ENCODE measurements around the gene RBM33. TPM values are rescaled to one million over a fixed set of nuclear protein-coding genes. Genes with fewer than 3 reads are reported as not detected.

RBM33 gene
- total and polyA plus RNA-seq, 2 of the 13 experiments (the other 11 are each of a cell fraction or from before 2014, with no cell fraction given), result 12.4 to 28.9 TPM

DNA sequence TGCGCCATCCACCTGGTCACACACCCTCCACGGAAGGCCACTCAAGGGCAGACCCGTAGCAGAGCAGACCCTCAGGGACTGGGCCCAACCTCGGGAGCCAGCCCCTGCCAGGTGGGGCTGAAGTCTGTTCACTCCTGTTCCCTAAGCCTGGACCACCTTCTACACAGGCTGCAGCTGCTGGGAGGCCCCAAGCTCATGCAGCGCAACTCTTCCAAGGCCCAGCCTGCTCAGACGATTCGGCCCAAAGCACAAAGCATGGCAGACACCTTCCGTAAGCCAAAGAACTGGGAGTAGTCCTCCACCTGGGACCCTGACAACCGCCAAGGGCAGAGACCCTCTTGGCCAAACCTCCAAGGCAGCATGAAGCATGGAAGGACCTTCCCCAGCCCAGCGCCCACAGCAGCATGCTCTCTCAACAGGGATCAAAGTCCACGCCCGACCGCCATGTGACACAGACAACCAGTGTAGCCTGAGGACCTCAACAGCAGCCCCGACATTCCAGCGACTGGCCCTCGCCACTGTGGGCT is 156.3 kb downstream of the RBM33 start (continued):
- no peak for TF ChIP-seq POGK (CRISPR knock-in tag; conservative IDR thresholded peaks at IDR 0.05)
- TF ChIP-seq ARID5B (CRISPR knock-in tag; IDR thresholded peaks at IDR 0.05), result peak; percentile 73
- TF ChIP-seq POLR2G (IDR thresholded peaks at IDR 0.05; ENCODE audit: low read depth, low read length), result peak; percentile 52
- peak; percentile 46; the same call in 1 of the 2 replicates for TF ChIP-seq HINFP (CRISPR knock-in tag; IDR thresholded peaks at IDR 0.05; ENCODE audit: low read depth)
- peak; percentile 45; the same call in 1 of the 2 replicates for TF ChIP-seq KDM6A (CRISPR knock-in tag; IDR thresholded peaks at IDR 0.05; ENCODE audit: low read depth)
- peak; percentile 53; the same call in 1 of the 2 replicates for TF ChIP-seq SALL1 (CRISPR knock-in tag; IDR thresholded peaks at IDR 0.05)
- TF ChIP-seq HNF4A (CRISPR knock-in tag; IDR thresholded peaks at IDR 0.05), result peak; percentile 88
- TF ChIP-seq MED13 (CRISPR knock-in tag; IDR thresholded peaks at IDR 0.05), result no peak
- TF ChIP-seq HES4 (CRISPR knock-in tag; IDR thresholded peaks at IDR 0.05; ENCODE audit: borderline replicate concordance), result no peak
- peak; percentile 46; the same call in 1 of the 2 replicates for TF ChIP-seq SMAD1 (CRISPR knock-in tag; IDR thresholded peaks at IDR 0.05; ENCODE audit: borderline replicate concordance, low read depth)
- TF ChIP-seq, protein P1, sequence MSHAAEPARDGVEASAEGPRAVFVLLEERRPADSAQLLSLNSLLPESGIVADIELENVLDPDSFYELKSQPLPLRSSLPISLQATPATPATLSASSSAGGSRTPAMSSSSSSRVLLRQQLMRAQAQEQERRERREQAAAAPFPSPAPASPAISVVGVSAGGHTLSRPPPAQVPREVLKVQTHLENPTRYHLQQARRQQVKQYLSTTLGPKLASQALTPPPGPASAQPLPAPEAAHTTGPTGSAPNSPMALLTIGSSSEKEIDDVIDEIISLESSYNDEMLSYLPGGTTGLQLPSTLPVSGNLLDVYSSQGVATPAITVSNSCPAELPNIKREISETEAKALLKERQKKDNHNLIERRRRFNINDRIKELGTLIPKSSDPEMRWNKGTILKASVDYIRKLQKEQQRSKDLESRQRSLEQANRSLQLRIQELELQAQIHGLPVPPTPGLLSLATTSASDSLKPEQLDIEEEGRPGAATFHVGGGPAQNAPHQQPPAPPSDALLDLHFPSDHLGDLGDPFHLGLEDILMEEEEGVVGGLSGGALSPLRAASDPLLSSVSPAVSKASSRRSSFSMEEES (CRISPR knock-in tag; IDR thresholded peaks at IDR 0.05), result peak; percentile 89
- peak; percentile 30 for TF ChIP-seq ASH2L (IDR thresholded peaks at IDR 0.05; ENCODE audit: insufficient read length, low read depth, low read length)
- TF ChIP-seq DRAP1 (CRISPR knock-in tag; IDR thresholded peaks at IDR 0.05), result no peak
- TF ChIP-seq ZUFSP (CRISPR knock-in tag; IDR thresholded peaks at IDR 0.05; ENCODE audit: borderline replicate concordance), result no peak
- no peak for TF ChIP-seq ZNF781 (CRISPR knock-in tag; IDR thresholded peaks at IDR 0.05; ENCODE audit: borderline replicate concordance, not compliant biosample characterization)
- peak; percentile 48 for TF ChIP-seq XRCC5 (optimal IDR thresholded peaks at IDR 0.05; ENCODE audit: low read length)
- TF ChIP-seq NCOA2 (CRISPR knock-in tag; IDR thresholded peaks at IDR 0.05), result peak; percentile 33; the same call in 1 of the 2 replicates
